Gastrocnemius medialis (tissue), 4 donors: Measurements from ENCODE around the gene PPARA. TPM values are rescaled to one million over a fixed set of nuclear protein-coding genes. Genes with fewer than 3 reads are reported as not detected.

Source experiments
- ATAC-seq, 2 donors: fragments of 150-250 bp; one replicate each; pipeline ENCODE4 v1.9.1; 2016
- DNase-seq, 2 donors: peaks; one replicate each; pipeline ENCODE4 v3.0.0-alpha.2; 2019
- H3K27ac ChIP-seq, 4 donors: fragments of 200-600 bp; sonication (generic); 1 replicate in 1 of 4; 2 replicates in 3 of 4; pipeline ENCODE4 v1.5.1; 2016 to 2018; ENCODE audit warnings: mild to moderate bottlenecking in 2 of 4, moderate library complexity in 1 of 4
- H3K27me3 ChIP-seq, 3 donors: fragments of 200-600 bp; sonication (generic) in 2 of 3; 1 replicate in 1 of 3; 2 replicates in 2 of 3; pipeline versions ENCODE4 v1.5.1 to v1.6.0; 2016 to 2019; ENCODE audit warnings: mild to moderate bottlenecking in 1 of 3, moderate library complexity in 1 of 3
- H3K36me3 ChIP-seq, 2 donors: fragments of 200-600 bp; sonication (generic) in 1 of 2; one replicate each; pipeline ENCODE4 v1.5.1; 2017 to 2018
- H3K4me1 ChIP-seq, 2 donors: fragments of 200-600 bp; sonication (generic) in 1 of 2; one replicate each; pipeline ENCODE4 v1.5.1; 2016 to 2017; ENCODE audit warnings: mild to moderate bottlenecking in 2 of 2
- H3K4me3 ChIP-seq, 4 donors: fragments of 200-600 bp; sonication (generic) in 3 of 4; 1 replicate in 1 of 4; 2 replicates in 3 of 4; pipeline ENCODE4 v1.5.1; 2016 to 2019; ENCODE audit warnings: mild to moderate bottlenecking in 2 of 4
- H3K9me3 ChIP-seq, 3 donors: fragments of 200-600 bp; sonication (generic) in 2 of 3; 1 replicate in 1 of 3; 2 replicates in 2 of 3; pipeline ENCODE4 v1.5.1; 2016 to 2019
- CTCF ChIP-seq, 5 experiments: fragments of 450-650 bp in 3 of 5; fragments of 200-600 bp in 2 of 5; sonication (generic) in 2 of 5; IDR thresholded peaks in 4 of 5; conservative IDR thresholded peaks in 1 of 5; 1 replicate in 4 of 5; 2 replicates in 1 of 5; pipeline ENCODE4 v1.5.1; 2016 to 2019; ENCODE audit warnings: antibody characterized with exemption in 5 of 5, mild to moderate bottlenecking in 3 of 5, moderate library complexity in 3 of 5
- POLR2A ChIP-seq, 2 donors: fragments of 450-650 bp; IDR thresholded peaks; one replicate each; pipeline ENCODE4 v1.6.1; 2017; ENCODE audit warnings: antibody characterized with exemption in 2 of 2, mild to moderate bottlenecking in 2 of 2, moderate library complexity in 2 of 2
- in situ Hi-C, 4 donors: fragments of 200-750 bp; cut with MboI; loops; one replicate each; pipeline versions ENCODE4 v1.15.0 to v1.8.0; 2017; ENCODE audit warnings: low sequenced_read_pairs in 4 of 4
- intact Hi-C: fragments of 100-400 bp; cut with DNase I; formaldehyde crosslinking; loops from one replicate; pipeline ENCODE4 v1.15.1; 2023; ENCODE audit warnings: low total_unique reads
- total RNA-seq, 4 donors: library from RNA; depleted of rRNA; stranded (reverse); fragments of >200 nt; gene quantifications; one replicate each; pipeline versions ENCODE4 v1.1.0 to v1.2.3, GENCODE V29; 2016

PPARA gene
- total RNA-seq, 4 donors from 2014 or later = 29.6 to 74.8 (median 57.9) TPM

DNA sequence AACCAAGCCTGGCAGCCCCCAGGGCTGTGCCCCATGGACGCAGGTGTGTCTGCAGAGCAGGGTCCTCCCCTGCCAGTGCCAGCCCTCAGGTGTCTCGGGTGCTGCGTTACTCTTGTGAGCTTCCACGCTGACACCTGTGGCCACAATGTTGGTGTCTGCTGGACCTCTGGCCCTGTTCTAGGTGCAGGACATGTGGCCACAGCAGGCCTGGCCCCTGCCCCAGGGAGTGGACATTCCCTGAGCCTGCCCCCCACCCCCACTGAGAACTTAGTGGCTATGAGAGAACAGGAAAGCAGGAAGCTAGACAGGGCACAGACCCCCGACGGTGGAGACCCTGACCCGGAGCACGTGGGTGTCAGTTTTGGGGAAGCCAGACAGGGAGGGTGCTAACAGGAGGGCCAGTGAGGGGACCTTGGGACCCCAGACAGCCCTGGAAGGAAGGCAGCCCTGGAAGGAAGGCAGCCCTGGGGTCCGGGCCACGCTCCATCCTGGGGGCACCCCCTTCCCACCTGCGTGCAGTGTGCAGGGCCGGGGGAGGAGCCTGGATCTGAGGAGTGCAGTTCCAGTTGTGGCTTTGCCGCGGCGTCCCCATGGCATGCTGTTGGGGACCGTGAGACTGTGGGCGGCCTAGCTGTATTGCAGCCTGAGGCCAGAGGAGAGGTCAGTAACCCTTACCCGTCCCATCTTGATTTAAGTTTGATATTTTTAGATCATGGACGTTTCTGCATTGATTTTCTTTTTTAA lies 43.9 kb upstream of the PPARA start:
- in situ Hi-C loops = no loop called here
- H3K4me1 ChIP-seq = peaks cover 96 to 97% of the 10 kb centered on the region in 2 donors

DNA sequence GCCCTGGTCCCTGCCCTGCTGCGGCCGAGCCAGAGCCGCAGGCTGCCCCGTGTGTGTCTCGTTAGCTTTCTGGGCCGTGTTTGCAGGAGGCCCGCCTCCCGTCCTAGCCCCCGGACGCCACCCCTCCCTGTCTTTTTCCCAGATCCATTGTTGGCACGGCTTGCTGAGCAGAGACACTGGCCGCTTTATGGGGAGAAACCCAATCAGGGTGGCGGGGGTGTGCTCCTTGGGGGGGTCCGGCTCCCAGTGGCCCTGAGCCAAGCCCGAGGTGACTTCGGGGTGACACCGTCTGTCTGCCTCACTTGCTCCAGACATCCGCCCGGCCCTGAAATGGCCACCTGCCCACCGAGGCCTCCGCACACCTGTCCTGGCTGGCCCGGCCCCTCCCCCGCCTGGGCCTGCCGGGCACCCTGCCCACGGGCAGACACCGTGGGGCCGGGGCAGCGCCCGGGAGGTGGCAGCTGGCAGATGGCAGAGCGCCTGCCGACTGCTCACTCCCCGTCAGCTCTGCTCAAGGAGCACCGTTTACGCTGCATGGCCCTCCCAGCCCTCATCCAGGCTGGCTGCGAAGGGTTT lies 43.1 kb upstream of the PPARA start:
- Histone ChIP-seq H3K4me1 (peaks cover 94 to 96% of the 10 kb centered on the region in 2 donors), H3K27ac (peak overlapping the region; percentile 84 to 98 (median 96)), H3K9me3 (no peaks in the 10 kb centered on the region), H3K4me3 (no peak overlapping the region), H3K36me3 (peaks cover 0 to 23% of the 10 kb centered on the region in 2 donors), H3K27me3 (no peaks in the 10 kb centered on the region)
- peak; percentile 28 to 38 for ATAC-seq
- TF ChIP-seq CTCF (IDR thresholded peaks at IDR 0.05 in 4 of 5, conservative IDR thresholded peaks at IDR 0.05 in 1 of 5) (no peak), POLR2A (IDR thresholded peaks at IDR 0.05) (peak in 1 of 2 donors; percentile 19)
- in situ Hi-C loops = no loop called here
- peak; percentile 70 to 93 for DNase-seq
- intact Hi-C loops = loop anchor here (2.0 kb wide), 1 partner anchor 18 kb away; no protein-coding TSS in a partner anchor

More for the DNA sequence above, 43.9 kb upstream of the PPARA start:
- Histone ChIP-seq H3K9me3 (no peaks in the 10 kb centered on the region), H3K27ac (peak overlapping the region; percentile 84 to 98 (median 96)), H3K27me3 (no peaks in the 10 kb centered on the region), H3K4me3 (no peak overlapping the region), H3K36me3 (peaks cover 0 to 30% of the 10 kb centered on the region in 2 donors)
- no peak for ATAC-seq
- peak in 1 of 2 donors; percentile 47 for DNase-seq
- intact Hi-C loops = loop anchor here (2.0 kb wide), 1 partner anchor 18 kb away; no protein-coding TSS in a partner anchor
- no peak for TF ChIP-seq CTCF (IDR thresholded peaks at IDR 0.05 in 4 of 5, conservative IDR thresholded peaks at IDR 0.05 in 1 of 5)
- no peak for TF ChIP-seq POLR2A (IDR thresholded peaks at IDR 0.05)

DNA sequence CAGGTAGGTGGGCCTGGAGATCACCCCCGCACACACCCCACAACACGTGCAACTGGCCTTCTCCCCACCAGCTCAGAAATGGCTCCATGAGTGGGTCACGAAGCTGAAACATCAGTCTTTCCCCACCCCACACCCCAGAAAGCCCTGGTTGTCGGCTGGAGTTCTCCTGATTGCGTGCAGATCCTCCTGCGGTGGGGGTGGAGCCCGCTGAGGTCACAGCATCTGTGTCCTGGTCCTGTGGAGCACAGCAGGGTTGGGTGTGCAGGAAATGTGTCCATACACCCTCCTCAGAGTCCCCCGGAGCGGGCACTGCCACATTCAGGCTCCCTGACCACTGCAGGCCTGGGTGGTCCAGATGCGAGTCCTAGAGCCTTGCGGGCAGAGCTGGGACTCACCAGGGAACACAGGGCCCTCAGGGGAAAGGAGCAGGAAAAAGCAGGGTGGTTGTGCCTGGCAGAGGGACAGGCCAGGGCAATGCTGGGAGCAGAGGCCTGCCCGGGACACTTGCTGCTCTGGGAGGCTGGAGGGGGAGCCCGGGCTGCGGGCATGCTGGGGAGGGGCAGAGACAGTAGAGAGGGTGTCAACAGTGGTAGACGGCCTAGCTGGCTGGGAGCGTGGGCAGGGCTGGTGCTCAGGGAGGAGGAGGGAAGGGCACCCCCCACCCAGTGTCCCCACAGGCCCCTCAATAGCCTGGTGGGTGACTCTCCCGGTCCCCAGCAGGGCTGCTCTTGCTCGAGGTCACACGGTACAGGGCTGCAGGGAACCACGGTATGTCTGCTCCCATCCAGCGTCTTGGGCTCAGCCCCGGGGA lies 42.4 kb upstream of the PPARA start:
- peaks cover 91 to 95% of the 10 kb centered on the region in 2 donors for H3K4me1 ChIP-seq
- no peak overlapping the region for H3K4me3 ChIP-seq
- ATAC-seq (no peak), DNase-seq (peak in 1 of 2 donors; percentile 54)
- intact Hi-C loops (loop anchor here (2.0 kb wide), 1 partner anchor 19 kb away; no protein-coding TSS in a partner anchor), in situ Hi-C loops (no loop called here)
- H3K36me3 ChIP-seq = peaks cover 0 to 18% of the 10 kb centered on the region in 2 donors
- H3K9me3 ChIP-seq = no peaks in the 10 kb centered on the region
- TF ChIP-seq CTCF (IDR thresholded peaks at IDR 0.05 in 4 of 5, conservative IDR thresholded peaks at IDR 0.05 in 1 of 5) = no peak
- TF ChIP-seq POLR2A (IDR thresholded peaks at IDR 0.05) = no peak
- H3K27me3 ChIP-seq = no peaks in the 10 kb centered on the region
- H3K27ac ChIP-seq = peak overlapping the region; percentile 84 to 98 (median 96)

GRCh38 chr22:46108564-46109473 lies 41.5 kb upstream of the PPARA start:
- H3K36me3 ChIP-seq = peaks cover 0 to 13% of the 10 kb centered on the region in 2 donors
- H3K27me3 ChIP-seq = no peaks in the 10 kb centered on the region
- ATAC-seq (no peak), DNase-seq (peak in 1 of 2 donors; percentile 66)
- H3K9me3 ChIP-seq = no peaks in the 10 kb centered on the region
- intact Hi-C loops (no loop called here), in situ Hi-C loops (no loop called here)
- no peak for TF ChIP-seq CTCF (IDR thresholded peaks at IDR 0.05 in 4 of 5, conservative IDR thresholded peaks at IDR 0.05 in 1 of 5)
- no peak for TF ChIP-seq POLR2A (IDR thresholded peaks at IDR 0.05)
- peaks cover 91 to 95% of the 10 kb centered on the region in 2 donors for H3K4me1 ChIP-seq
- no peak overlapping the region for H3K4me3 ChIP-seq
- H3K27ac ChIP-seq = peak overlapping the region; percentile 84 to 98 (median 96)
